GM18873 (cell line): Measurements from ENCODE around the gene SMARCAD1.

Experiments used
- ATAC-seq: cut with Tn5 transposase; IDR thresholded peaks from one replicate; pipeline ENCODE4 v1.9.1; 2021; ENCODE audit warnings: mild to moderate bottlenecking, moderate library complexity, moderate number of reproducible peaks; ENCODE audit not compliant: unreplicated experiment, low FRiP score

The SMARCAD1 gene, protein sequence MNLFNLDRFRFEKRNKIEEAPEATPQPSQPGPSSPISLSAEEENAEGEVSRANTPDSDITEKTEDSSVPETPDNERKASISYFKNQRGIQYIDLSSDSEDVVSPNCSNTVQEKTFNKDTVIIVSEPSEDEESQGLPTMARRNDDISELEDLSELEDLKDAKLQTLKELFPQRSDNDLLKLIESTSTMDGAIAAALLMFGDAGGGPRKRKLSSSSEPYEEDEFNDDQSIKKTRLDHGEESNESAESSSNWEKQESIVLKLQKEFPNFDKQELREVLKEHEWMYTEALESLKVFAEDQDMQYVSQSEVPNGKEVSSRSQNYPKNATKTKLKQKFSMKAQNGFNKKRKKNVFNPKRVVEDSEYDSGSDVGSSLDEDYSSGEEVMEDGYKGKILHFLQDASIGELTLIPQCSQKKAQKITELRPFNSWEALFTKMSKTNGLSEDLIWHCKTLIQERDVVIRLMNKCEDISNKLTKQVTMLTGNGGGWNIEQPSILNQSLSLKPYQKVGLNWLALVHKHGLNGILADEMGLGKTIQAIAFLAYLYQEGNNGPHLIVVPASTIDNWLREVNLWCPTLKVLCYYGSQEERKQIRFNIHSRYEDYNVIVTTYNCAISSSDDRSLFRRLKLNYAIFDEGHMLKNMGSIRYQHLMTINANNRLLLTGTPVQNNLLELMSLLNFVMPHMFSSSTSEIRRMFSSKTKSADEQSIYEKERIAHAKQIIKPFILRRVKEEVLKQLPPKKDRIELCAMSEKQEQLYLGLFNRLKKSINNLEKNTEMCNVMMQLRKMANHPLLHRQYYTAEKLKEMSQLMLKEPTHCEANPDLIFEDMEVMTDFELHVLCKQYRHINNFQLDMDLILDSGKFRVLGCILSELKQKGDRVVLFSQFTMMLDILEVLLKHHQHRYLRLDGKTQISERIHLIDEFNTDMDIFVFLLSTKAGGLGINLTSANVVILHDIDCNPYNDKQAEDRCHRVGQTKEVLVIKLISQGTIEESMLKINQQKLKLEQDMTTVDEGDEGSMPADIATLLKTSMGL

GRCh38 chr4:94207469-94208224 lies at the start of gene SMARCAD1:
Gene SMARCAD1 (plus strand): TSS chr4:94207865. CDS start chr4:94208395, 530 bp downstream.
- ATAC-seq, result peak; percentile 96

DNA sequence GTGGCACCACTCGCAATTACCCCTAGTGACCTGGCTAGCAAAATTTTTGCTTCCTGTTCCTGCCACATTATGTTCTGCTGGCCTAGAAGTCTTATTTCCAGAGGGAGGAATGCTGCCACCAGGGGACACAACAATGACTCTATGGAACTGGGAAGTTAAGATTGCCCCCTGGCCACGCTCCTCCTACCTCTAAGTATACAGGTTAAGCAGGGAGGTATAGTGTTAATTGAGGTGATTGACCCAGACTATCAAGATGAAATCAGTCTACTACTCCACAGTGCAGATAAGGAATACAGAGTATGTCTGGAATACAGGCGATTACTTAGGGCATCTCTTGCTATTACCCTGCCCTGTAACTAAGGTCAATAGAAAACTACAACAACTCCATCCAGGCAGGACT lies 48.8 kb upstream of the SMARCAD1 start:
- no peak for ATAC-seq

- no peak for ATAC-seq
These were observed 47.9 kb upstream of the SMARCAD1 start for GRCh38 chr4:94159790-94160189.

GRCh38 chr4:94160774-94161173 lies 46.9 kb upstream of the SMARCAD1 start:
- ATAC-seq, result no peak

DNA sequence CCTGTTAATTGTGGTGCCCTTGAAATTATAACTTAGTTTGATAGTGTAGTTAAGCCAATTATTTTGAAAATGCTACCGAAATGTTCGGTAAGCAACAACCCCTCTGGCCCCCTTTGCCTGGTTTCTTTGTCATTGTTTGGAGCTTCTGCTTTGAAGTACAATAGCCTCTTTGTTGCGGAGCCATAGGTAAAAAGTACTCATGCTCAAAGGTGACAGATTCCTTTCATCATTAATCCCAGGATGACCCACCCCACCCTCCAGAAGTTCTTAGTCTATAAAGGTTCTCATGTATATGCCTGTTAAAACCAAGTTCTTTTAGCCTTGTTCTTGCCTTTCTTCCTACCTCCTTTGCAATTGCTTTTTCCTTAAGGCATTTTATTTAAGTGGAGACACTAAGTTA lies 42.4 kb upstream of the SMARCAD1 start:
- no peak for ATAC-seq

DNA sequence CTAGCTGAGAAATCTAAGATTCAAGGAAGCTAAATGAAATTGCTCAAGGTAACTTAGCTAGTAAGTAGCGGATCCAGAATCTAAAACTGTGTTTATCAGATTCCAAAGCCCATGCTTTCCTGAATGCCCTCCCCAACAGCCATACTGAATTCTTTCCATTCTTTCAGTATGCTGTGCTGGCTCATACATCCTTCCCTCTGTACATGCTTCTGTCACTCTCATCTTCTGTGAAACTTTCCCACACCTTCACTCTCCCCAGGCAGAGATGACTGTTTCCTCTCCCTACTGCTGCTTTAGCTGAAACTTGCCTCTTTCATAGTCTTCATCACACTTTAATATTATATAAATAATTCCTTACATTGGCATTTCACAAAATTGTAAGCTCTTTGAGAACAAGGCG lies 39.3 kb upstream of the SMARCAD1 start:
- no peak for ATAC-seq

- ATAC-seq, result no peak
These were observed 37.8 kb upstream of the SMARCAD1 start for GRCh38 chr4:94169803-94170372.

GRCh38 chr4:94171616-94172015 lies 36.0 kb upstream of the SMARCAD1 start:
- ATAC-seq, result no peak

DNA sequence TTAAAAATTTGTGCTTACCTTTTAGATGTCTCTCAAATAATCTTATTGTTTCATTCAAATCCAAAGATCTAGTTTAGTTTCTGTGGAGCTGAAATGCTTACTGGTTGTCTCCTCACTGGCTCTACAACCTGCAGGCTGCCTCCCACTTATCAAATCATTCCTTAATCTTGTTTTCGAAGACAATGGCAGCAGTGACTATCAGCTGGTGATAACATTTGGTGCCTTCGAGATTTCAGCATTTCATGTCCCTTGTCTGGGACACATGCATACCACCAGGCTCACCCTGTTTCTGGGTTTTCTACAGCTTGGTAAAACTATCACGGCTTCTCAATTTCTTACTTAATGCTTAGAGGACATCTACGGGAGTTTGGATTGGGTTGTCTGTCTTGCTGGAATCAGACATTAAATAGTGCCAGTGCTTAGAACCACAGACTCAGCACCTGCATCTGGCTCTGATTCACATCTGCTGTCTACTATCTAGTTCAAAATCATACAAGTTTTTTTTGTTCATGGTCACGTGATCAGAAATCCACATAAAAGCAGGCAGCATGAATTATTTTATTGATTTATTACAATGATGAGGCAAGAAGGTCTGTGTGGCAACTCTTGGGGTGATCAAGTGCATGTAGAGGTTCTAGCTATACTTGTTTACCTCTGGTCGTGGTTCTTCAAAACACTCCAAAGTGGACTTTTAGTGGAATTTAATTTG lies 32.0 kb upstream of the SMARCAD1 start:
- ATAC-seq, result no peak

GRCh38 chr4:94177822-94178221 lies 29.8 kb upstream of the SMARCAD1 start:
- ATAC-seq, result no peak

- no peak for ATAC-seq
These were observed 25.9 kb upstream of the SMARCAD1 start for GRCh38 chr4:94181815-94182214.

DNA sequence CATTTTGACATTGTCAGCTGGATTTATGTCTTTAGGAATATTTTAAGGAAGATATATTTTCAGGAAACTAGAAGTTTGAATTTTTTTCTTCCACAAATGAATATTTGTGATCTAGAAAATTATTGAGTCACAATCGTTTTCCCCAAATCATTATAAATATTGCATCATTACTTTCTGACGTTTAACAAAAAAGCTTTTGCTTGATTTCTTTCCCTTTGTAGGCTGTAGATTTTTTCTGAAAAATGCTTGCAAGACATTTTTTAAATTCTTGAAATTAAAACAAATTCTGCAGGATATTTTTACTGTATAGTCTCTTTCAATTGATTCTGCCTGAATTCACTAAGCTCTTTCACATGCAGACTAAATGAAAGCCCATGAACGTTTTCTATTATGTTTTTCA lies 4.9 kb upstream of the SMARCAD1 start:
- ATAC-seq, result no peak

GRCh38 chr4:94208266-94208665 lies 601 bp downstream of the SMARCAD1 start:
- ATAC-seq, result no peak

GRCh38 chr4:94208918-94209317 lies 1.3 kb downstream of the SMARCAD1 start:
- ATAC-seq, result no peak

- no peak for ATAC-seq
These were observed 4.2 kb downstream of the SMARCAD1 start for GRCh38 chr4:94211861-94212260.

DNA sequence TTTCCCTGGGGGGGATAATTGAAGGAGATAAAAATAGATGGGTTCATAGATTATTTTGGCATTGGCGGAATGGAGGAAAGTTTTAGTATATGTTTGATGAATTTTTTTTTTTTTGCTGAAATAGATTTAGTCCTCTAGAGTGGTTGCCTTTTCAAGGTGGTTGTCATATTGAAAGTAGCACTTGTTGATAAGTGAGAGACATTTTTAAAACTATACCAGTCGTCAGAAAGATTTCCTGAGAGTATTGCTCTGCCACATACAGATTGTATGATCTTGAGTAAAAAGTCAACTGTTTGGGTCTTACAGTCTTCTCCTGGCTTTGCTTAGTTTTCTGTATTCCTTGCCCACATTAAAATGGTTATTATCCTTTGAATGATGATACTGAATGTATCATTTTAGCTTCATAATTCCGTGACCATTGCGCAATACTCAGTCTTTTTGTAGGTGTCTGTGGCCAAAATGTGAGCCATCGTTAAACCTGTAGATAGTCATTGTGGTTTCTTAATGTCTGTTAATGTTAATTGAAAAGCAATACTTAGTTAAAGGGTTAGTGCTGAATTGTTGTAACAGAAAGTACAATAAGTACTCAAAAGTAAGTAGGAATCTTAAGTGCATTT lies 7.1 kb downstream of the SMARCAD1 start:
- no peak for ATAC-seq

DNA sequence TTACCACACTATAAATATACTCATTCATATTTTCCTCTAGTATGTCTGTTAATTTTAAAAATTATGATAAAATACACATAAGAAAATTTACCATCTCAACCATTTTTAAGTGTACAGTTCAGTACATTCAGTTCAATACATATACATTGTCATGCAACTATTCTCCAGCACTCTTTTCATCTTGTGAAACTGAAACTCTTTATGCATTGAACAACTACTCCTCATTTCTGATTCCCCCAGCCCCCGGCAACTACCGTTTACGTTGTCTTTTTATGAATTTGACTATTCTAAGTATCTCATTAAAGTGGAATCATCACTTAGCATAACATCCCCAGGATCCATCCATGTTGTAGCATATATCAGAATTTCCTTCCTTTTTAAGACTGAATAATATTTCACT lies 8.7 kb downstream of the SMARCAD1 start:
- no peak for ATAC-seq

DNA sequence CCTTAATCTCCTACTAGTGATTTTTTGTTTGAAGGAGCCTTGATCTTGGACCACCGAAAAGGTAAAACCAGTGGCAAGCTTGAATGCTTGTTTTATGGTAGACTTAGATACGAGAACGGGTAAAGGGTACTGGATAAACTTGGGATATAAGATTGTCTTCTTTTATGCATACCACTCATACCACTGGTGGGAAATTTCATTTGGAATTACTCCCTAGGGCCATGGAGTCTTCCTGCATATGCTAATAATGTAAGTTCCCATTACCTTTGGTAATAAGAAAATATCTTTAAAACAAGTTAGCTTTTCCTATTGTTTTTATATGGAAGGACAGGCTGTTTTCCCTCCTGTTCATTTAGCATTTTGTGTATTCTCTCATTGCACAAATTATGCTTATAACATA lies 11.7 kb downstream of the SMARCAD1 start:
- no peak for ATAC-seq

- ATAC-seq, result no peak
These were observed 14.3 kb downstream of the SMARCAD1 start for GRCh38 chr4:94221916-94222315.
